ENCODE data around the gene TUBB3. TPM values are rescaled to one million over a fixed set of nuclear protein-coding genes. Genes with fewer than 3 reads are reported as not detected.

Gene TUBB3
- total RNA-seq, 1 experiment from 2014 or later: 205 TPM

- Histone ChIP-seq H3K27ac (ENCODE audit: low read length) (no peak overlapping the region), H3K36me3 (ENCODE audit: control insufficient read depth, insufficient read depth, low read length) (no peaks in the 10 kb centered on the region; the same call in 1 of the 2 replicates), H3K9me3 (ENCODE audit: control insufficient read depth, insufficient read depth, low read depth, low read length) (no peaks in the 10 kb centered on the region), H3K4me3 (ENCODE audit: low read depth in 2 of 2, low read length in 2 of 2) (no peak overlapping the region), H3K27me3 (ENCODE audit: control insufficient read depth, insufficient read depth, low read length) (no peaks in the 10 kb centered on the region), H3K4me1 (ENCODE audit: control insufficient read depth, insufficient read depth, low read length) (no peaks in the 10 kb centered on the region)
- TF ChIP-seq REST (IDR thresholded peaks at IDR 0.05; ENCODE audit: insufficient read depth in 1 of 2, low read depth in 2 of 2, low read length in 1 of 2) (no peak), POLR2AphosphoS5 (IDR thresholded peaks at IDR 0.05; ENCODE audit: low read depth, low read length) (no peak), TCF7L2 (IDR thresholded peaks at IDR 0.05; ENCODE audit: low read depth, low read length) (no peak), CTCF (IDR thresholded peaks at IDR 0.05) (no peak)
- intact Hi-C loops (cut with micrococcal nuclease; ENCODE audit: unreplicated experiment): no loop called here
- POLR2A ChIA-PET: no interaction called here
- DNase-seq (ENCODE audit: low read depth, low spot score): no peak
- ATAC-seq: no peak
- CTCF ChIA-PET: no interaction called here
- in situ Hi-C loops (cut with HindIII; ENCODE audit: low pct_unique_long_range_greater_than_20kb, low sequenced_read_pairs): no loop called here
- BruUV-seq (replicated peaks): no TSS peak
These were observed 20.2 kb upstream of the TUBB3 start for GRCh38 chr16:89902980-89903379.

- in situ Hi-C loops (cut with HindIII; ENCODE audit: low pct_unique_long_range_greater_than_20kb, low sequenced_read_pairs): no loop called here
- ChIA-PET POLR2A (no interaction called here), CTCF (no interaction called here)
- Histone ChIP-seq H3K4me1 (ENCODE audit: control insufficient read depth, insufficient read depth, low read length) (no peaks in the 10 kb centered on the region), H3K9me3 (ENCODE audit: control insufficient read depth, insufficient read depth, low read depth, low read length) (no peaks in the 10 kb centered on the region), H3K36me3 (ENCODE audit: control insufficient read depth, insufficient read depth, low read length) (no peaks in the 10 kb centered on the region; the same call in 1 of the 2 replicates), H3K27me3 (ENCODE audit: control insufficient read depth, insufficient read depth, low read length) (no peaks in the 10 kb centered on the region), H3K4me3 (ENCODE audit: low read depth in 2 of 2, low read length in 2 of 2) (no peak overlapping the region), H3K27ac (ENCODE audit: low read length) (no peak overlapping the region)
- BruUV-seq (replicated peaks): no TSS peak
- TF ChIP-seq TCF7L2 (IDR thresholded peaks at IDR 0.05; ENCODE audit: low read depth, low read length) (no peak), CTCF (IDR thresholded peaks at IDR 0.05) (no peak), REST (IDR thresholded peaks at IDR 0.05; ENCODE audit: insufficient read depth in 1 of 2, low read depth in 2 of 2, low read length in 1 of 2) (no peak), POLR2AphosphoS5 (IDR thresholded peaks at IDR 0.05; ENCODE audit: low read depth, low read length) (no peak), SIN3A (IDR thresholded peaks at IDR 0.05; ENCODE audit: borderline replicate concordance, insufficient read depth, low read depth, low read length) (no peak)
- intact Hi-C loops (cut with micrococcal nuclease; ENCODE audit: unreplicated experiment): no loop called here
- no peak for ATAC-seq
- no peak for DNase-seq (ENCODE audit: low read depth, low spot score)
These were observed 19.1 kb upstream of the TUBB3 start for GRCh38 chr16:89903908-89904515.
